Thoracic aorta (tissue), 2 donors: ENCODE data around the gene RNMT. TPM values are rescaled to one million over a fixed set of nuclear protein-coding genes. Genes with fewer than 3 reads are reported as not detected.
"Not testable (repeated sequence)": the region's sequence is repeated elsewhere in the genome, so short reads cannot be mapped to it uniquely, and the experiment has no call there.

Experiments used
- ATAC-seq: fragments of 150-250 bp; one replicate; pipeline ENCODE4 v1.8.0; 2017; ENCODE audit warnings: low read depth; ENCODE audit not compliant: insufficient number of reproducible peaks, low FRiP score
- DNase-seq: peaks from one replicate; pipeline ENCODE4 v3.0.0-alpha.2; 2020; ENCODE audit warnings: low spot score
- H3K27ac ChIP-seq, 2 donors: fragments of 200-600 bp; sonication (generic); 1 replicate in 1 of 2; 2 replicates in 1 of 2; pipeline ENCODE4 v1.5.1; 2016; ENCODE audit warnings: mild to moderate bottlenecking in 2 of 2, moderate library complexity in 2 of 2
- H3K27me3 ChIP-seq: fragments of 200-600 bp; sonication (generic); replicated peaks from 2 replicates; pipeline ENCODE4 v1.6.0; 2016; ENCODE audit warnings: mild to moderate bottlenecking; ENCODE audit not compliant: insufficient read depth
- H3K36me3 ChIP-seq: fragments of 200-600 bp; sonication (generic); one replicate; pipeline ENCODE4 v1.5.1; 2016
- H3K4me1 ChIP-seq, 2 donors: fragments of 200-600 bp; sonication (generic); 1 replicate in 1 of 2; 2 replicates in 1 of 2; pipeline versions ENCODE4 v1.5.1 to v1.6.0; 2016; ENCODE audit warnings: low read depth in 2 of 2, mild to moderate bottlenecking in 1 of 2; ENCODE audit not compliant: control insufficient read depth in 1 of 2
- H3K4me3 ChIP-seq: fragments of 200-600 bp; sonication (generic); 2 replicates; pipeline ENCODE4 v1.5.1; 2016; ENCODE audit warnings: mild to moderate bottlenecking
- H3K9me3 ChIP-seq: fragments of 200-600 bp; sonication (generic); 2 replicates; pipeline ENCODE4 v1.5.1; 2016
- total RNA-seq, 2 donors: library from RNA; depleted of rRNA; stranded (reverse); fragments of >200 nt; gene quantifications; one replicate each; pipeline versions ENCODE4 v1.1.0 to v1.2.3, GENCODE V29; 2016
- TF ChIP-seq, protein P1 (sequence below): fragments of 200-600 bp; sonication (generic); IDR thresholded peaks from one replicate; pipeline ENCODE4 v1.5.1; 2019; ENCODE audit warnings: antibody characterized with exemption

The RNMT gene
- total RNA-seq = 10 to 100 TPM; 19.0 to 27.6 TPM

DNA sequence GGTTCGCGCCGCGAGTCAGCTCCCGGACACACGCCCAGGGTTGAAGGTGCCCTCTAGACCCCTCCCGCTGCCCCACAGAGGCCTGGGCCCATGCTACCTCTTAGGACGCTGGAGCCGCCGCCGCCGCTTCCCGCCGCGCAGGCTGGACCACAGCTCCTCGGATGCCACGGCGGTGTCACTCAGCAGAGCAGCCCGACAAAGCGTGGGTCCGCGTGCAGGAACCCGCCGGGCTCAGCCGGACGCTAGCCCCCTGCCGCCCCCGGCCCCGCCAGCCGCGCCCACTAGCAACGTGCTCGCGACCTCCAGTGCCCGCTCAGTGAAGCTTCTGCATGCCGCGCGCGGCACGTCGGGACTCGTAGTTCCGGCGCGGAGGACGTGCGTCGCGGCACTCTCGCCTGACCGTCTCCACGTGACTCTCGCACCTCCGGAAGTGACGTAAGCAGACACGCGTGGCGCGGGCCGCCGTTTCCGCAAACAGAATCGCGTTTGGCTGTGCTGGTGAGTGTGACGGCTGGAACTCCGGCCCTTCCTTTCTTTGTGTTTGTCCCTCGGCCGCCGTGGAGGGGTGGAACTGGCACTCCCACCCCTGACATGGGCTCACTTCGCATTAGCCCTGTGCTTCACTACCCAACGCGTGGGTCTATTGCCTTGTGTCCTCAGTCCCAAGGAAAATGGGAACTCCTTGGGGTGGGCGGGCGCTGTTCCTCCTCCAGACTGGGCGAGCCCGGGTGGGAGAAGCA lies at the start of gene RNMT, which contains the start of gene FAM210A:
Gene RNMT (plus strand): TSS at position 442 of the 740 bp plus-strand sequence. CDS start 4,845 bp downstream, outside the sequence.
Gene FAM210A (minus strand): TSS at position 327 of the 740 bp plus-strand sequence. CDS start 44,481 bp downstream, outside the sequence.
- TF ChIP-seq, protein P1, sequence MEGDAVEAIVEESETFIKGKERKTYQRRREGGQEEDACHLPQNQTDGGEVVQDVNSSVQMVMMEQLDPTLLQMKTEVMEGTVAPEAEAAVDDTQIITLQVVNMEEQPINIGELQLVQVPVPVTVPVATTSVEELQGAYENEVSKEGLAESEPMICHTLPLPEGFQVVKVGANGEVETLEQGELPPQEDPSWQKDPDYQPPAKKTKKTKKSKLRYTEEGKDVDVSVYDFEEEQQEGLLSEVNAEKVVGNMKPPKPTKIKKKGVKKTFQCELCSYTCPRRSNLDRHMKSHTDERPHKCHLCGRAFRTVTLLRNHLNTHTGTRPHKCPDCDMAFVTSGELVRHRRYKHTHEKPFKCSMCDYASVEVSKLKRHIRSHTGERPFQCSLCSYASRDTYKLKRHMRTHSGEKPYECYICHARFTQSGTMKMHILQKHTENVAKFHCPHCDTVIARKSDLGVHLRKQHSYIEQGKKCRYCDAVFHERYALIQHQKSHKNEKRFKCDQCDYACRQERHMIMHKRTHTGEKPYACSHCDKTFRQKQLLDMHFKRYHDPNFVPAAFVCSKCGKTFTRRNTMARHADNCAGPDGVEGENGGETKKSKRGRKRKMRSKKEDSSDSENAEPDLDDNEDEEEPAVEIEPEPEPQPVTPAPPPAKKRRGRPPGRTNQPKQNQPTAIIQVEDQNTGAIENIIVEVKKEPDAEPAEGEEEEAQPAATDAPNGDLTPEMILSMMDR = no peak
- Histone ChIP-seq H3K27ac (peak within 1 kb of the TSS; percentile 96 to 97), H3K27me3 (no peaks in the 10 kb centered on the region), H3K36me3 (no peaks in the 10 kb centered on the region), H3K9me3 (no peaks in the 10 kb centered on the region), H3K4me1 (peaks cover 3 to 31% of the 10 kb centered on the region in 2 donors), H3K4me3 (peak within 1 kb of the TSS; percentile 98)
- peak; percentile 87 for DNase-seq
- ATAC-seq = peak; percentile 88

DNA sequence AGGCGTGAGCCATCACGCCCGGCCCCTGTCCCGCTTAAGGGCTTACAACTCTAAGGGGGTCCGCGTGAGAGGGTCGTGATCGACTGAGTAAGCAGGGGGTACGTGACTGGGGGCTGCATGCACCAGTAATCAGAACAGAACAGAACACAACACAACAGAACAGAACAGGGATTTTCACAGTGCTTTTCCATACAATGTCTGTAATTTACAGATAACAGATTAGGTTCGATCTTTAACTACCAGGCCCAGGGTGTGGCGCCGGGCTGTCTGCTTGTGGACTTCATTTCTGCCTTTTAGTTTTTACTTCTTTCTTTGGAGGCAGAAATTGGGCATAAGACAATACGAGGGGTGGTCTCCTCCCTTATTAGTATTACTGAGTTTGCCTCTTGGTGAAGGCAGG lies 49.1 kb upstream of the RNMT start:
- Histone ChIP-seq H3K27ac (peak overlapping the region in 1 of 2 donors; percentile 51), H3K4me1 (peaks cover 22 to 27% of the 10 kb centered on the region in 2 donors)
- not testable (repeated sequence) for H3K9me3 ChIP-seq, H3K27me3 ChIP-seq, DNase-seq, H3K36me3 ChIP-seq, H3K4me3 ChIP-seq, ATAC-seq

DNA sequence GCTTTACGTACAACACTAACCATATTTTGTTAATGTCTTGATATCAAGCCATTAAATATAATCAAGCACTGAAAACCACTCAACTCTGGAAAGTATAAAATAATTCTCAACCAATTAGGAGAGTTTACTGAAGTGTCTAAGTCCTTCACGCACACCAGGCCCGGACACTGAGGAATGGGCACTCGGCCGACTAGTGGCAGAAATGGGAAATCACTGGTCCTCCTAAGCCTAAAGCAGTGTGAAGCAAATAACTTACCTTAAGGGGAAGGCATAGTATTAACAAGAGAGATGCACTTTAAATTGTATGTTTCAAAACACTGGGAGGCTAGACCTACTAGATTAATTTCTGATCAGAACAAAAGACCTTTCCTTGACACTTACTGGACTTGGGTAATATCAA lies 45.9 kb upstream of the RNMT start:
- ATAC-seq (no peak), DNase-seq (no peak)
- no peaks in the 10 kb centered on the region for H3K9me3 ChIP-seq
- TF ChIP-seq, protein P1 = peak; percentile 59
- no peaks in the 10 kb centered on the region for H3K27me3 ChIP-seq
- no peak overlapping the region for H3K4me3 ChIP-seq
- H3K36me3 ChIP-seq = no peaks in the 10 kb centered on the region
- H3K4me1 ChIP-seq = peaks cover 18 to 31% of the 10 kb centered on the region in 2 donors
- H3K27ac ChIP-seq = no peak overlapping the region

DNA sequence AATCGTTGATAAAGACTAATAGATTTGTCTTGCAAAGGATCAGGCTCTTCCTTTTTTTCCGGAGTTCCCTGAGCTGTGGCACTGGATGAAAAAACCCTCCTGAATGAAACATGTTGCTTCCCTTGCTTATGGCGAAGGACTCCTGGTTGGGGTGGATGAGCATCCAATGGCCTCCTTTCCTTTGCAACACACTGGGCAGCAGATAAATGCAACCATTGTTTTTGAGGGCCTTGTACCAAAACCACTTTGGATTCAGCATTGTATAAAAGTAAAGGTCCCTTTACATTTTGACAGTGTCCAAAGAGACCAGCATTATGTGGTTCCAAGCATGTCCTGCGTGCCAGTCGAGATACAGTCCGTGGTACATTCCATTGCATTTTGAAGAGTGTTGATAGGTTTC lies 44.8 kb upstream of the RNMT start:
- no peak for DNase-seq
- no peak overlapping the region for H3K4me3 ChIP-seq
- H3K27me3 ChIP-seq = no peaks in the 10 kb centered on the region
- no peaks in the 10 kb centered on the region for H3K9me3 ChIP-seq
- H3K27ac ChIP-seq = no peak overlapping the region
- no peak for ATAC-seq
- peaks cover 18 to 34% of the 10 kb centered on the region in 2 donors for H3K4me1 ChIP-seq
- TF ChIP-seq, protein P1 = no peak
- no peaks in the 10 kb centered on the region for H3K36me3 ChIP-seq

DNA sequence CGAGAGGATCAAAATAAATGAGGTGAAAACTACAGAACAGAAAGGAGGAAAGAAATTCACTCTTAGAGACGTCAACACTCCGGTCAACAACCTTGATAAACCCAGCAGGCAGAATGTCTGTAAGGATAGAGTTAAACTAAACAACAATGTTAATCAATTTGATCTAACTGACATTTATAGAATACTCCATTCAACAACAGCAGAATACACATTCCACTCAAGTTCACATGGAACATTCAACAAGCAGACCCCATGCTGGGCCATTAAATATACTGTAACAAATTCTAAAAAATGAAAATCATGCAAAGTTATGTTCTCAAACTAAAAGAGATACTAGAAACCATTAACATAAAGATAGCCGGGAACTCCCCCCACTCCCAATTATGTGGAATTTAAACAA lies 41.9 kb upstream of the RNMT start:
- no peak overlapping the region for H3K4me3 ChIP-seq
- H3K27me3 ChIP-seq = no peaks in the 10 kb centered on the region
- H3K9me3 ChIP-seq = no peaks in the 10 kb centered on the region
- TF ChIP-seq, protein P1 = no peak
- no peak overlapping the region for H3K27ac ChIP-seq
- no peaks in the 10 kb centered on the region for H3K36me3 ChIP-seq
- DNase-seq (no peak), ATAC-seq (no peak)
- H3K4me1 ChIP-seq = peaks cover 6 to 19% of the 10 kb centered on the region in 2 donors
